H9 (cell line): ENCODE measurements around the gene SPEM3. TPM values are rescaled to one million over a fixed set of nuclear protein-coding genes. Genes with fewer than 3 reads are reported as not detected.
"Not testable (repeated sequence)": the region's sequence is repeated elsewhere in the genome, so short reads cannot be mapped to it uniquely, and the experiment has no call there.

ENCODE experiments used
- DNase-seq: peaks from one replicate; pipeline ENCODE4 v3.0.0-alpha.2; 2017
- H2AFZ ChIP-seq: one replicate; pipeline ENCODE4 v1.6.1; 2013; ENCODE audit warnings: mild to moderate bottlenecking, low read length, control low read depth, moderate library complexity
- H2AK5ac ChIP-seq: 2 replicates; pipeline ENCODE4 v1.6.1; 2013; ENCODE audit warnings: low read length, control low read depth, mixed read lengths; ENCODE audit not compliant: insufficient read length
- H2BK120ac ChIP-seq: one replicate; pipeline ENCODE4 v1.6.1; 2013; ENCODE audit warnings: low read depth, mild to moderate bottlenecking, low read length, control low read depth, inconsistent platforms; ENCODE audit not compliant: poor library complexity, severe bottlenecking
- H2BK12ac ChIP-seq: 2 replicates; pipeline ENCODE4 v1.6.1; 2013; ENCODE audit warnings: low read length, control low read depth, mixed read lengths, low read depth; ENCODE audit not compliant: insufficient read length
- H2BK15ac ChIP-seq: 2 replicates; pipeline ENCODE4 v1.6.1; 2013; ENCODE audit warnings: low read depth, low read length, control low read depth
- H2BK20ac ChIP-seq: one replicate; pipeline ENCODE4 v1.6.1; 2013; ENCODE audit warnings: low read depth, mild to moderate bottlenecking, low read length, control low read depth, inconsistent platforms; ENCODE audit not compliant: poor library complexity, severe bottlenecking
- H2BK5ac ChIP-seq: 2 replicates; pipeline ENCODE4 v1.6.1; 2013; ENCODE audit warnings: low read length, control low read depth, mixed read lengths; ENCODE audit not compliant: insufficient read length
- H3K14ac ChIP-seq: 2 replicates; pipeline ENCODE4 v1.6.1; 2013; ENCODE audit warnings: low read length, control low read depth; ENCODE audit not compliant: insufficient read depth
- H3K18ac ChIP-seq: 2 replicates; pipeline ENCODE4 v1.6.1; 2013; ENCODE audit warnings: low read depth, mild to moderate bottlenecking, mixed read lengths, low read length, control low read depth; ENCODE audit not compliant: insufficient read length
- H3K23ac ChIP-seq: 2 replicates; pipeline ENCODE4 v1.6.1; 2013; ENCODE audit warnings: low read length, control low read depth, mixed read lengths, low read depth; ENCODE audit not compliant: insufficient read length
- H3K23me2 ChIP-seq: 2 replicates; pipeline ENCODE4 v1.6.1; 2013; ENCODE audit warnings: low read depth, mild to moderate bottlenecking, mixed read lengths, low read length, control low read depth; ENCODE audit not compliant: insufficient read length, poor library complexity, severe bottlenecking
- H3K27ac ChIP-seq: 2 replicates; pipeline ENCODE4 v1.5.1; 2013; ENCODE audit warnings: low read length, control low read depth, mixed read lengths, low read depth; ENCODE audit not compliant: insufficient read length
- H3K27me3 ChIP-seq: 2 replicates; pipeline ENCODE4 v1.6.1; 2013; ENCODE audit warnings: low read length, control low read depth, inconsistent platforms; ENCODE audit not compliant: insufficient read depth
- H3K4ac ChIP-seq: 2 replicates; pipeline ENCODE4 v1.6.1; 2013; ENCODE audit warnings: low read depth, mild to moderate bottlenecking, control low read depth, inconsistent platforms, low read length, moderate library complexity
- H3K4me1 ChIP-seq: 2 replicates; pipeline ENCODE4 v1.6.1; 2013; ENCODE audit warnings: low read length, control low read depth, inconsistent platforms; ENCODE audit not compliant: insufficient read depth
- H3K4me2 ChIP-seq: 2 replicates; pipeline ENCODE4 v1.6.1; 2013; ENCODE audit warnings: low read length, control low read depth, mixed read lengths; ENCODE audit not compliant: insufficient read length, insufficient read depth
- H3K56ac ChIP-seq: 2 replicates; pipeline ENCODE4 v1.6.1; 2013; ENCODE audit warnings: low read depth, mild to moderate bottlenecking, mixed read lengths, low read length, control low read depth; ENCODE audit not compliant: insufficient read length
- H3K79me1 ChIP-seq: 2 replicates; pipeline ENCODE4 v1.6.1; 2013; ENCODE audit warnings: low read depth, mild to moderate bottlenecking, moderate library complexity, low read length, control low read depth, inconsistent platforms; ENCODE audit not compliant: insufficient read depth, poor library complexity, severe bottlenecking
- H3K79me2 ChIP-seq: 2 replicates; pipeline ENCODE4 v1.6.1; 2013; ENCODE audit warnings: low read length, control low read depth, inconsistent platforms; ENCODE audit not compliant: insufficient read depth
- H3K9ac ChIP-seq: 2 replicates; pipeline ENCODE4 v1.6.1; 2013; ENCODE audit warnings: low read length, control low read depth, mixed read lengths; ENCODE audit not compliant: insufficient read length; ENCODE audit errors: extremely low read depth
- H3K9me3 ChIP-seq: one replicate; pipeline ENCODE4 v1.6.1; 2013; ENCODE audit warnings: low read depth, low read length, inconsistent platforms; ENCODE audit not compliant: control insufficient read depth
- H3T11ph ChIP-seq: one replicate; pipeline ENCODE4 v1.6.1; 2013; ENCODE audit warnings: mild to moderate bottlenecking, low read length, control low read depth, inconsistent platforms
- H4K20me1 ChIP-seq: one replicate; pipeline ENCODE4 v1.6.1; 2013; ENCODE audit not compliant: control insufficient read depth, insufficient read length, insufficient read depth
- H4K5ac ChIP-seq: 2 replicates; pipeline ENCODE4 v1.6.1; 2013; ENCODE audit warnings: low read depth, mild to moderate bottlenecking, mixed read lengths, low read length, control low read depth; ENCODE audit not compliant: insufficient read length
- H4K8ac ChIP-seq: replicated peaks from 2 replicates; pipeline ENCODE4 v1.6.1; 2013; ENCODE audit warnings: low read length, control low read depth, mixed read lengths, low read depth; ENCODE audit not compliant: insufficient read length
- H4K91ac ChIP-seq: 2 replicates; pipeline ENCODE4 v1.6.1; 2013; ENCODE audit warnings: low read depth, mild to moderate bottlenecking, moderate library complexity, mixed read lengths, low read length, control low read depth; ENCODE audit not compliant: insufficient read length
- H3K27ac Mint-ChIP-seq, 3 experiments: 2 replicates in 2 of 3; 3 replicates in 1 of 3; pipeline ENCODE4 v1.8.0; 2020 to 2021; ENCODE audit warnings: mixed read lengths in 3 of 3, mild to moderate bottlenecking in 1 of 3, moderate library complexity in 1 of 3
- H3K27me3 Mint-ChIP-seq: 2 replicates; pipeline ENCODE4 v1.8.0; 2021; ENCODE audit warnings: low read depth, mild to moderate bottlenecking, moderate library complexity, mixed read lengths
- H3K36me3 Mint-ChIP-seq, 3 experiments: 2 replicates in 2 of 3; 3 replicates in 1 of 3; pipeline ENCODE4 v1.8.0; 2020 to 2021; ENCODE audit warnings: low read depth in 3 of 3, mixed read lengths in 3 of 3; ENCODE audit not compliant: insufficient read depth in 1 of 3
- H3K4me1 Mint-ChIP-seq, 2 experiments: 2 replicates each; pipeline ENCODE4 v1.8.0; 2020; ENCODE audit warnings: mixed read lengths in 2 of 2
- H3K4me3 Mint-ChIP-seq, 2 experiments: 2 replicates in 1 of 2; 3 replicates in 1 of 2; pipeline ENCODE4 v1.8.0; 2020 to 2021; ENCODE audit warnings: mild to moderate bottlenecking in 2 of 2, mixed read lengths in 2 of 2, moderate library complexity in 1 of 2
- H3K9me3 Mint-ChIP-seq, 2 experiments: 2 replicates in 1 of 2; 3 replicates in 1 of 2; pipeline ENCODE4 v1.8.0; 2020; ENCODE audit warnings: mild to moderate bottlenecking in 2 of 2, mixed read lengths in 2 of 2, moderate library complexity in 1 of 2
- CTCF ChIP-seq: fragments of 200-600 bp; sonication (generic); conservative IDR thresholded peaks from 3 replicates; pipeline ENCODE4 v1.8.0; 2021; ENCODE audit warnings: antibody characterized with exemption, mild to moderate bottlenecking
- WGBS: extraction: QIAGEN DNeasy Blood & Tissue Kit; methylation state at CpG from one replicate; pipeline ENCODE4 v1.1.7; 2013; ENCODE audit warnings: missing lambda C conversion rate, low lambda C conversion rate, mixed read lengths; ENCODE audit not compliant: insufficient read length; ENCODE audit errors: extremely low coverage; 5-methylcytosine and 5-hydroxymethylcytosine counted together
- total RNA-seq: library from RNA; stranded (reverse); gene quantifications from 2 replicates; pipeline ENCODE4 v1.2.1, GENCODE V29; 2021

The SPEM3 gene
- total RNA-seq, 1 experiment from 2014 or later = not detected

DNA sequence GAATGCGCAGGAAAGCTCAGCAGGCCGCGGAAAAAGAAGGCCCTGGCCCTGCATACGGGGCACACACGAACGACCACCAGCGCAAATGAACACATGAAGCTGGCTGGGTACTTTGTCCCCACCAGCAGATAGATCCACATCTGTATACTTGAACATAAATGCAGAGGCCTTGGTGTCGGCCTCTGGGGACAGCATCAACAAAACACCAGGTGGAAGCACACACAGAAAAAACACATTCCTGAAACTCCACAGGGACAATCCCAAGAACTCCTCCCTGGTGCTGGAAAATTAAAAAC lies 51.4 kb downstream of the SPEM3 start:
- Histone ChIP-seq H2BK120ac (no peak overlapping the region), H2BK20ac (no peak overlapping the region), H3K79me2 (peaks cover 5% of the 10 kb centered on the region; the same call in 1 of the 2 replicates), H4K20me1 (peaks cover 6% of the 10 kb centered on the region), H4K8ac (no peak overlapping the region), H3K23ac (no peak overlapping the region), H3K9ac (peak overlapping the region; percentile 62), H3K56ac (no peak overlapping the region), H3K27me3 (no peaks in the 10 kb centered on the region), H3K23me2 (peaks cover 12% of the 10 kb centered on the region), H3K79me1 (peaks cover 3% of the 10 kb centered on the region), H2AFZ (no peak overlapping the region), H2BK5ac (no peak overlapping the region), H4K5ac (peak overlapping the region; percentile 47), H3K4me2 (peak overlapping the region; percentile 89), H2AK5ac (no peak overlapping the region), H3K18ac (peak overlapping the region; percentile 80), H3T11ph (no peak overlapping the region), H3K14ac (peak overlapping the region; percentile 77), H3K9me3 (no peaks in the 10 kb centered on the region), H2BK15ac (no peak overlapping the region), H4K91ac (no peak overlapping the region), H2BK12ac (no peak overlapping the region), H3K4ac (no peak overlapping the region), H3K4me1 (peaks cover 8% of the 10 kb centered on the region; the same call in 1 of the 2 replicates), H3K27ac (no peak overlapping the region)
- no peaks in the 10 kb centered on the region; a peak in 1 of 5 replicates for H3K9me3 Mint-ChIP-seq
- DNase-seq = peak; percentile 53
- peaks cover 0 to 4% (median 0%) of the 10 kb centered on the region in 3 experiments; a peak in 2 of 7 replicates for H3K36me3 Mint-ChIP-seq
- H3K27ac Mint-ChIP-seq = peak overlapping the region; percentile 77 to 97 (median 96)
- H3K4me1 Mint-ChIP-seq = peaks cover 51 to 58% of the 10 kb centered on the region in 2 experiments
- no peak for TF ChIP-seq CTCF
- no CpG with 5 or more reads among the region's 8 CpGs for WGBS
- H3K4me3 Mint-ChIP-seq = peak overlapping the region; percentile 85 to 97
- H3K27me3 Mint-ChIP-seq = no peaks in the 10 kb centered on the region; the same call in 1 of the 2 replicates

DNA sequence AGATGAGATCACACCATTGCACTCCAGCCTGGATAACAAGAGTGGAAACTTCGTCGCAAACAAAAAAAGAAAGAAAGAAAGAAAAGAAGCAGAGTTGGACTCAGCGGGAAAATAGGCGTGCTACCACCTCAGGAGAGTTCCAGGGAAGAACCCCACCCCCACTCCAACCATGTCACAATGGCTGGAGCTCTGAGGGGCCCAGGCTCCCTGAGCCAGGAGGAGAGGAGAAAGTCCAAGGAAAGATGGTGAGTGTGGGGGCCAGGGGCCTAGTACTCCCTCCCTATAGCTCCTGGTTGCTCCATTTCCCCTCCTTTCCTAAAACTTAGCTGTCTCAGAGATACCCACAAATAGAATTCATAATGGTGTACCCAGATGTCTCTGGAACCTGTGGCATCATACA lies 52.6 kb downstream of the SPEM3 start, which contains the start of gene SLC35G6:
TSS of gene SLC35G6 (plus strand) at position 172 of the 400 bp plus-strand sequence. CDS start at position 243, 71 bp downstream.
- H3K27ac Mint-ChIP-seq, H2BK120ac ChIP-seq, H2BK15ac ChIP-seq, H4K5ac ChIP-seq, H2BK5ac ChIP-seq, H2AK5ac ChIP-seq, DNase-seq, H3K27me3 Mint-ChIP-seq, H3K4me1 ChIP-seq, H3K23ac ChIP-seq, H4K20me1 ChIP-seq, H3K79me1 ChIP-seq, H3K9ac ChIP-seq, H2BK12ac ChIP-seq, H4K91ac ChIP-seq, H3K14ac ChIP-seq, H3K4ac ChIP-seq, H3K18ac ChIP-seq, H3K56ac ChIP-seq, H3K9me3 Mint-ChIP-seq, H3K27me3 ChIP-seq, H2AFZ ChIP-seq, H3K27ac ChIP-seq, H3K36me3 Mint-ChIP-seq, H2BK20ac ChIP-seq, H3K4me2 ChIP-seq, H3K9me3 ChIP-seq, H3T11ph ChIP-seq, H4K8ac ChIP-seq: not testable (repeated sequence)
- Histone ChIP-seq H3K79me2 (peaks cover 11% of the 10 kb centered on the region), H3K23me2 (peaks cover 17% of the 10 kb centered on the region)
- no CpG with 5 or more reads among the region's 4 CpGs for WGBS
- Mint-ChIP-seq H3K4me1 (peaks cover 57 to 67% of the 10 kb centered on the region in 2 experiments), H3K4me3 (peak within 1 kb of the TSS; percentile 85 to 97)
